HAP-1 (cell line): ENCODE results near the gene RING1.

Source experiments
- DNase-seq, 2 experiments: peaks; one replicate each; pipeline ENCODE4 v3.0.0-alpha.2; 2016 to 2020; ENCODE audit warnings: low spot score in 2 of 2
- H3K27me3 ChIP-seq: fragments of 250-450 bp; sonication (Bioruptor Pico); 2 replicates; pipeline ENCODE4 v1.5.1; 2020; ENCODE audit warnings: low read depth, mild to moderate bottlenecking, moderate library complexity
- H3K36me3 ChIP-seq: fragments of 250-450 bp; sonication (Bioruptor Pico); replicated peaks from 2 replicates; pipeline ENCODE4 v1.5.1; 2020; ENCODE audit warnings: mild to moderate bottlenecking
- H3K4me1 ChIP-seq: fragments of 250-450 bp; sonication (Bioruptor Pico); 2 replicates; pipeline ENCODE4 v1.5.1; 2020; ENCODE audit warnings: mild to moderate bottlenecking
- H3K4me3 ChIP-seq: fragments of 250-450 bp; sonication (Bioruptor Pico); 2 replicates; pipeline ENCODE4 v1.5.1; 2020; ENCODE audit warnings: mild to moderate bottlenecking, moderate library complexity
- H3K9me3 ChIP-seq: fragments of 250-450 bp; sonication (Bioruptor Pico); 2 replicates; pipeline ENCODE4 v1.5.1; 2020; ENCODE audit warnings: mild to moderate bottlenecking, moderate library complexity
- in situ Hi-C: fragments of 300-500 bp; cut with MboI; formaldehyde crosslinking; loops from 3 replicates; pipeline ENCODE4 v1.14.3; 2020; ENCODE audit warnings: low sequenced_read_pairs, inconsistent platforms, mixed read lengths

RING1 gene

GRCh38 chr6:33208091-33208967, at the start of gene RING1:
RING1 (plus strand) TSS chr6:33208500; CDS start chr6:33208823, 323 bp downstream.
- H3K4me3 ChIP-seq: peak within 1 kb of the TSS; percentile 93
- H3K27me3 ChIP-seq: no peaks in the 10 kb centered on the region
- in situ Hi-C loops: no loop called here
- H3K4me1 ChIP-seq: peaks cover 41% of the 10 kb centered on the region
- no peaks in the 10 kb centered on the region for H3K9me3 ChIP-seq
- H3K36me3 ChIP-seq: peaks cover 35% of the 10 kb centered on the region
- DNase-seq: peak; percentile 41 to 83

- in situ Hi-C loops: no loop called here
Measured at GRCh38 chr6:33160096-33160495, 48.2 kb upstream of the RING1 start.

DNA sequence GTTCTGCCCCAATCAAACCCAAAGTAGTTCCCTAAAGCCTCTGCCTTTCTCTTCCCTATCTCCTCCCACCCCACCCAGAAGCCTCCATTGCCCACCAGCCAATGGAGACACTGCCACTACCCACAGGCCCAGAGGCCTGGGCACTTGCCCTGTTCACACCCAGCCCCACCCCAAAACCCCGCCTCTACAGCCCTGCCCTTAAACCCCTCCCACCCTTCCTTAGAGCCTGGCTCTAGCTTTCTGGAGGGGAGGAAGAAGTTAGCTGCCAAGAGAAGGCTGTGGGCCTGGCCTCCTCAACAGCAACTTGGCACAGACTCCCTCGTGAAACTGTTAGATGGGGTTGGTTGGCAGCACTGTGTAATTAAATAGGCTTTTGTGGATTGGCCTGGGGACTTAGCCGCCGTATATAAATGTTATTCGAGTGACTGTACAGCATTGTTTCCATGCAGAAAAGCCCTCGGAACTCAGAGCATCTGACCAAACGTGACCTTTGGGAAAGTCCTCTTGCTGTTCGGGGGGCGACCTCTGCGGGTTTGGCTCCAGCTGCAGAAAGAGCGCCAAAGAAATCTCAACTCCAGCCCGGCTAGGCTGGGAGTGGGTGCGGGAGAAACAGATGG, 47.5 kb upstream of the RING1 start:
- in situ Hi-C loops: no loop called here
- DNase-seq: peak in 1 of 2 experiments; percentile 37
- Histone ChIP-seq H3K4me1 (peaks cover 9% of the 10 kb centered on the region), H3K4me3 (no peak overlapping the region), H3K9me3 (no peaks in the 10 kb centered on the region), H3K27me3 (no peaks in the 10 kb centered on the region), H3K36me3 (no peaks in the 10 kb centered on the region)

More at GRCh38 chr6:33160096-33160495, 48.2 kb upstream of the RING1 start:
- H3K27me3 ChIP-seq: no peaks in the 10 kb centered on the region
- H3K4me3 ChIP-seq: no peak overlapping the region
- H3K4me1 ChIP-seq: peaks cover 9% of the 10 kb centered on the region
- no peaks in the 10 kb centered on the region for H3K9me3 ChIP-seq
- no peaks in the 10 kb centered on the region for H3K36me3 ChIP-seq
- no peak for DNase-seq

DNA sequence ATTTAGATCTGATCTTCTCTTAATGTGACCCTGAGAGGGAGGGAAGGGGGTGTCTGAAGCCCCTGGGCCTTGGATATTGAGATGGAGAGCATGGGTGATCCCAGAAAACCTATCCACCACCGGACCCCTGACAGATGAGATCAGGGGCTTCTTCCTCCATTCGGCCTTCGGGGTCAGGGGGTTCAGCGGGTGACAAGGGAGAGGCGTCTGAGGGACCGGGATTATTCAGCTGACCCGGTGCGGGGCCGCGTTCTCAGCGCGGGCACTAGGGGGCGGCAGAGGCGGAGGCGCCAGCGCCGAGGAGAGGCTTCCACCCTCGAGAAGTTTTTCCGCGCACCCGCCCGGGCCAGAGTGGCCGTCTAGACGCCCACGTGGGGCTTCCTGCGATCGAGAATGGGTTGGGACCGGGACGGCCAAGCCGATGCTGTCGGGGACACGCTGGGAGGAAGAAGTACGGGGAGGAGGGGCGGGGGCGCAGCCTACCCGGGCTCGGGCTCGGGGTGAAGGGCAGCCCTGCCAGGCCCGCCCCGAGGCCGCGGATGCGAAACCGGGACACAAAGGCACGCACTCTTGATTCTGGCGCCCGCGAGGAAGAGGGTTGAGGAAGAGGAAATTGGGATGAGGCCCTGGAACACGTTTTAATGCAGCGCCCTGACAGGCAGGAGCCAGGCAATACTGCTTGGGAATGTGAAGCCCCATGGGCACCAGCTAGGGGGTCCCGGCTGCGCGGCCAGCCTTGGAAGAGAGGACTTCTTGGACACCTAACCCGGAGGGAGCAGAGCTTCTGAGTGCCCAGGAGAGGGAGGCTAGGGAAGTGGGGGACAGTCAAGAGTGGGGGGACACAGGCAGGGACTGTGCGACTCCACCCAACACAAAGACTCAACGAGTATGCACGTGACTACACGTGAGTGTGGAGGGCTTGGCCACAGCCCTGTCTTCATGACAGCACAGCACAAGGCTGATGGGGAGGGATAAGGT, 46.7 kb upstream of the RING1 start:
- DNase-seq: peak; percentile 56 to 89
- Histone ChIP-seq H3K4me3 (peak overlapping the region; percentile 37), H3K4me1 (peaks cover 9% of the 10 kb centered on the region), H3K36me3 (no peaks in the 10 kb centered on the region), H3K27me3 (no peaks in the 10 kb centered on the region), H3K9me3 (no peaks in the 10 kb centered on the region)
- in situ Hi-C loops: no loop called here

- no peaks in the 10 kb centered on the region for H3K36me3 ChIP-seq
- no peaks in the 10 kb centered on the region for H3K9me3 ChIP-seq
- DNase-seq: no peak
- H3K27me3 ChIP-seq: no peaks in the 10 kb centered on the region
- peaks cover 9% of the 10 kb centered on the region for H3K4me1 ChIP-seq
- in situ Hi-C loops: no loop called here
- H3K4me3 ChIP-seq: no peak overlapping the region
Measured at GRCh38 chr6:33163540-33163939, 44.8 kb upstream of the RING1 start.

DNA sequence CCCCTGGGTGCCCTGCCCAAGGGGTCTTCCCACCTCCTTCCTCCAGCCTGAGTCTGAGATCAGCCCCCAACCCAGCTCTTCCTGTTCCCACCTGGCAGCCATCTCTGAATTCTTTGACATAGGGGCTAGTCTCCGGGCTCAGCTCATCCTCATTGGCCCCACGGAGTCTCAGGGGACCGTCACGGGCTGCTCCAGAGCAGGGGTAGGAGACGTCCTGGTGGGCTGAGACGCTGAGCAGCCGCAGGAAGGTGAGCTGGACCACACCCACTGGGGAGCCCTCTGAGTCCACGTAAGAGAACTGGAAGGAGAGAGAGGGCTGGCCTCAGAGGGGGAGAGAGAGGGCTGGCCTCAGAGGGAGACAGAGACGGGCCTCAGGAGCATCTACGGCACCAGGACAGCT, 44.1 kb upstream of the RING1 start:
- no peak for DNase-seq
- Histone ChIP-seq H3K36me3 (no peaks in the 10 kb centered on the region), H3K4me3 (no peak overlapping the region), H3K4me1 (peaks cover 9% of the 10 kb centered on the region), H3K9me3 (no peaks in the 10 kb centered on the region), H3K27me3 (no peaks in the 10 kb centered on the region)
- in situ Hi-C loops: no loop called here

DNA sequence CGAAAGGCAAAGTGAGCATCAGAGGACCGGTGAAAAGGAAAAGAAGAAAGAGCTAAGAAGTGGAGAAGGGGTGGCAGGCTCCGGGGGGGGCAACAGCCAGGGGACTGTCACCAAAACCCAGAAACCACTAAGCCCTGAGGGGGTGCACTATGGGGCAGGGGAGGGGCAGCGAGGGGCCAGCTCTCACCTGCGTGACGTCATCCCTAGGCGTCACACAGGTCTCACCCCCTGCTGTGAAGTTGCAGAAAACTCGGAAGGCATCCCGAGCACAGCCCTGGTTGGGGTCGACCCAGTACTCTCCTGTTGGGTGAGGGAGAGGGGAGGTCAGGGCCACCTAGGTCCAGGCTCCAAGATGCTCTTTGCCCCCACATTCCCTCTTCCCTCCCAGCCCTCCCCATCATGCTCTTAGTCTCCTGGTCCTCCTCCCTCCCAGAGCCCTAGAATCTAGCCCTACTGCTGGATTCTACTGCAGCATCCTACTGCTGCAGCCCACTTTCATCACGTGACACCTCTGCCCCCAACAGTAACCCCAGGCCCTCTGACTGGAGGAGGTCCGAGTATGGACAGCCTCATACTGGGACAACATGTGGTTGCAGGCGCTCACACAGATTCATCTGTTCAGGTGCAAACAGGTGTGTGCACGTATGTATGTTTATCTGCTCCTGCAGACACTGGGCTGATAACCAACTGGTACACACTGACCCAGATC, 43.5 kb upstream of the RING1 start:
- Histone ChIP-seq H3K9me3 (no peaks in the 10 kb centered on the region), H3K27me3 (no peaks in the 10 kb centered on the region), H3K36me3 (no peaks in the 10 kb centered on the region), H3K4me3 (no peak overlapping the region), H3K4me1 (peaks cover 9% of the 10 kb centered on the region)
- no peak for DNase-seq
- in situ Hi-C loops: no loop called here

DNA sequence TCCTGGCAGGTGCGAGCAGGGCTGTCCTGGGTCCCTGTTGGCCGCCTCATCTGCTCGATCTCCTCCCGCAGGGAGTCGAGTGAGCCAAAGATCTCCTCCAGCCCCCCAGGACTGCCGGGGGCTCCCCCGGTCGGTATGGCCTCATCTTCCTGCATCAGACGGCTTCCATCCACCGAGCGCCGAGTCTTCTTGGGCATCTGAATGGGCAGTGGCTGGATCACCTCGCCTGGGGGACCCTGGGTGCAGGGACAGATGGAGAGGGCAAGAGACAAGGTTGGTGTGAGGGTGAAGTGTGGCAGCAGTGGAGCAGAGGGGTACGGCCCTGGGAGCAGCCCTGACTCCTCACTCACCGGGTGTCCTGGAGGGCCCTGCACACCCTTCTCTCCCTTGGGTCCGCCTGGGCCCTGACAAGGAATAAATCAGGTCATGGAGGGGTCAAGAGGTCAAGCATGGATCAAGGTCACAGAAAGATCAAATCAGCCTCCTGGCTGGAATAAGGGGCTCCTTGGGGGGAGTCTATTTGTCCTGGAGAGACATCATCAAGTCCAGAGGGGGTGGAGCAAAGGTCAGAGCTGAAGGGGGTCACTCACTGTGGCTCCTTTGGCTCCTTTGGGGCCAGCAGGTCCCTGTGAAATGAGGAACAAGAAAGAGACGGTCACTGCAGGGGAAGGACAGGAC, 42.6 kb upstream of the RING1 start:
- in situ Hi-C loops: no loop called here

GRCh38 chr6:33166363-33166762, 41.9 kb upstream of the RING1 start:
- Histone ChIP-seq H3K4me3 (no peak overlapping the region), H3K4me1 (peaks cover 6% of the 10 kb centered on the region), H3K9me3 (no peaks in the 10 kb centered on the region), H3K27me3 (no peaks in the 10 kb centered on the region), H3K36me3 (no peaks in the 10 kb centered on the region)
- in situ Hi-C loops: no loop called here
- no peak for DNase-seq

More for the DNA sequence above, 42.6 kb upstream of the RING1 start:
- H3K9me3 ChIP-seq: no peaks in the 10 kb centered on the region
- H3K36me3 ChIP-seq: no peaks in the 10 kb centered on the region
- H3K27me3 ChIP-seq: no peaks in the 10 kb centered on the region
- H3K4me3 ChIP-seq: no peak overlapping the region
- no peak for DNase-seq
- H3K4me1 ChIP-seq: peaks cover 9% of the 10 kb centered on the region

DNA sequence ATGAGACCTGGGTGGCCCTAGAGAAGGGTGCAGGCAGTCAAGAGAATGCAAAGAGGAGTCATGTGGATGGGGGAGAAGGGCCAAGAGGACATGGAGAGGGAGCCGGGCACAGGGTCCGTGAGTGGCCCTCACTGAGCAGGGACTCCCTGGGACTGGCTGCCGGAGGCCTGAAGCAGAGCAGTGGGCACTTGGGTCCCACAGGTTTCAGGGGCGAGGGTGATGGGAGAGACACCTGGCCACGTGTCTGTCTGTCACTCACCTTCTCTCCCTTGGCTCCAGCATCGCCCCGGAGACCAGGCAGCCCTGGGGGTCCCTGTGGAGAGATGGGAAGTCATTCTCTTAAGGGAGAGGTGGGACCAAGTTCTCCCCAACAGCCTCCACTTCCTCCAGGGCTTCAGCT, 41.5 kb upstream of the RING1 start:
- peaks cover 4% of the 10 kb centered on the region; the same call in 1 of the 2 replicates for H3K4me1 ChIP-seq
- DNase-seq: no peak

GRCh38 chr6:33167374-33168283, 40.7 kb upstream of the RING1 start:
- no peak for DNase-seq
- in situ Hi-C loops: no loop called here
- H3K27me3 ChIP-seq: no peaks in the 10 kb centered on the region
- no peaks in the 10 kb centered on the region for H3K4me1 ChIP-seq
- H3K9me3 ChIP-seq: no peaks in the 10 kb centered on the region
- H3K36me3 ChIP-seq: no peaks in the 10 kb centered on the region
- H3K4me3 ChIP-seq: no peak overlapping the region

More for the DNA sequence above, 41.5 kb upstream of the RING1 start:
- no peaks in the 10 kb centered on the region for H3K27me3 ChIP-seq
- no peaks in the 10 kb centered on the region for H3K9me3 ChIP-seq
- no peak overlapping the region for H3K4me3 ChIP-seq
- in situ Hi-C loops: no loop called here
- H3K36me3 ChIP-seq: no peaks in the 10 kb centered on the region

GRCh38 chr6:33168284-33168601, 40.1 kb upstream of the RING1 start:
- Histone ChIP-seq H3K4me1 (no peaks in the 10 kb centered on the region), H3K4me3 (no peak overlapping the region), H3K27me3 (no peaks in the 10 kb centered on the region), H3K36me3 (no peaks in the 10 kb centered on the region), H3K9me3 (no peaks in the 10 kb centered on the region)
- DNase-seq: no peak
- in situ Hi-C loops: no loop called here
